Brain pericyte (primary cell): ENCODE measurements around the gene WNT7A.
"Not testable (repeated sequence)": the region's sequence is repeated elsewhere in the genome, so short reads cannot be mapped to it uniquely, and the experiment has no call there.

Experiments used
- DNase-seq: peaks from one replicate; pipeline ENCODE4 v3.0.0-alpha.2; 2012; ENCODE audit warnings: low read depth, low spot score

Gene WNT7A

GRCh38 chr3:13865581-13865980 lies 14.3 kb downstream of the WNT7A start:
- no peak for DNase-seq

DNA sequence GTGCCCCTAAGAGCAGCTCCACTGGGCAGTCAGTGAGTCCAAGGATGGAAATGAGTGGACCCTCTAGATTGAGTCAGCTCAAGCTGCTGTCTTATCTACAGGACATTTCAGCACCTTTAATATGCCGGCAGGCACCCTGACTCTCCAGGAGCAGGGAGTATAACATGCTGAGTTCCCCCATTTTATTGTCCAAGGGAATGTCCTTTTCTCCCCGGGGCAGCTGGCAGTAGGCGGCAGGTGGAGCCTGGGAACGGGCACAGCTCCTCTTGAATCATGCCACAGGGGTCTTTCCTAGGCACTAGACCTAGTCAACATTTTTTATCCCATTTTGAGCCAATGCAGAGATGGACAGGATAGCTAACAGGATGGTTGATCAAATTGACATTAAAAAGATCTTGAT lies 14.8 kb downstream of the WNT7A start:
- no peak for DNase-seq

- DNase-seq: no peak
These were observed 15.8 kb downstream of the WNT7A start for GRCh38 chr3:13863965-13864595.

DNA sequence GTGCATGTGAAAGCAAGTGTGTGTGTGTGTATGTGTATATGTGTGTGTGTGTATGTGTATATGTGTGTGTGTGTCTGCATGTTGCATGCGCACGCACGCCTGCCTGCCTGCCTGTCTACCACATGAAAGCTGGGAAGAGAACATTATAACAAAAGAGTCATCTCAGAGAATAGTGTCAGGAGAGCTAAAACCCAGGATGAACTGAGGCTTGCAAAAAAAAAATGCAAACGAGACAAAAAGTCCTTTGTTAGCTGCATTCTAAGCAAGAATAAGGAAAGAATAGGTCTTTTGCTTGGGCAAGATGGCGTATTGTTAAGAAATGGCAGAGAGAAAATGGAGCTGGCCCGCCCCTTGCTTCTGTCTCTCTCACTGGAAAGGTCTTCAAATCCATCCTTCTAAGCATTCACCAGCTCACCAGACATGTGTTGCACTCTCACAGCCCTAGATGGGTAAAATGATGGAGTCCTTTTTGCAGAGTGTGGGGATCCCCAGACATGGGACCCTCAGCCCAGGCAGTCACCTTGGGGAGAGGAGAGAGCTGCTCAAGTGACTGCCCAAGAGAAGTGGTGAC lies 16.4 kb downstream of the WNT7A start:
- no peak for DNase-seq

DNA sequence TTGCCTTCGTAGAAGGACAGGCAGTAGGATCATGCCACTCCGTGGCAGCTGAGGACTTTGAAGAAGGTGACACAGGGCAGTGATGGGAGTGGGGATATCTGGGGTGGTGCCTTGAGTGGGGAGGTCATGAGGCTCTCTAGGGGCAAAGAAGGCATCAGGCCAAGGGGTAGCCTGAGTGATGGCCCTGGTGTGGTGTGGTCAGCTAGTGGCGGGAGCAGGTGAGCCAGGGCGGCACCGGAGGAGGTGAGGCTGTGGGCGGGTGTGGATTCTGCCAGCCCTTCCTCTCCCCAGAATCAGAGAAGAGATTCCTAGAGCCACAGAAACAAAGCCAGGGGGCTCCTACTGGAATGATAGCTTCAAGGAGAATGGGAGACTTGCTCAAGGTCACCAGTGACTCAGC lies 18.4 kb downstream of the WNT7A start:
- no peak for DNase-seq

- DNase-seq: no peak
These were observed 19.9 kb downstream of the WNT7A start for GRCh38 chr3:13860001-13860400.

DNA sequence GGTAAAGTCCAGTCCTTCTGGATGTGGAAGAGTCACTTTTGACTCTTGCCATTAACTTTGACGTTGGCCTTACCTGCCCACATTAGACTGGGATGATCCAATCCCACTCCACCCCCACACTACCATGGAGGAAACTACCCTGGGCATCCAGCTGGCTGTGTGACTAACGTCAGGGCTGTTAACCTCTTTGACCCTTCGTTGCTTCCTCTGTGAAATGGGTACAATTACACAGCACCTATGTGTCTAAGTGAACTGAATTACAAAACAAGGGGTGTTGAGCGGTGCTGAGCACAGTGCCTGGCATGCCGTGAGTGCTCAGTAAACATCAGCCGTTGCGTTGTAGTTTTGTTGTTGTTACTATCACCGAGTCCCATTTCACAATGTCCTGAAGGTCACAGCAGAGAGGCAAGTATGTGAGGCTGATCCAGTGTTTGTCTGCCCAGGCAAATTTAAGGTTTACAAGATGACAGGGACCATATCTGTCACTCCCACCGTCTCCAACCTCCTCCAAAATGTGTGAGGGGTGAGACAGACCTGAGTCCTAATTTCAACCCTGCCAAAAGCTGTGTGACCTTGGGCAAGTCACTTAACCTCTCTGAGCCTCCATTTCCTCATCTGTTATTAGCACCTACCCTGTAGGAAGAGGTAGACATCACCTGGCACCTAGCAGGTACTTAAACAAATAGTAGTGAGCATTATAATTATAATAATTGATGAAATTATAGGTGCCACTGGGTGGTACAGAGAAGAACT lies 20.9 kb downstream of the WNT7A start:
- DNase-seq: no peak

DNA sequence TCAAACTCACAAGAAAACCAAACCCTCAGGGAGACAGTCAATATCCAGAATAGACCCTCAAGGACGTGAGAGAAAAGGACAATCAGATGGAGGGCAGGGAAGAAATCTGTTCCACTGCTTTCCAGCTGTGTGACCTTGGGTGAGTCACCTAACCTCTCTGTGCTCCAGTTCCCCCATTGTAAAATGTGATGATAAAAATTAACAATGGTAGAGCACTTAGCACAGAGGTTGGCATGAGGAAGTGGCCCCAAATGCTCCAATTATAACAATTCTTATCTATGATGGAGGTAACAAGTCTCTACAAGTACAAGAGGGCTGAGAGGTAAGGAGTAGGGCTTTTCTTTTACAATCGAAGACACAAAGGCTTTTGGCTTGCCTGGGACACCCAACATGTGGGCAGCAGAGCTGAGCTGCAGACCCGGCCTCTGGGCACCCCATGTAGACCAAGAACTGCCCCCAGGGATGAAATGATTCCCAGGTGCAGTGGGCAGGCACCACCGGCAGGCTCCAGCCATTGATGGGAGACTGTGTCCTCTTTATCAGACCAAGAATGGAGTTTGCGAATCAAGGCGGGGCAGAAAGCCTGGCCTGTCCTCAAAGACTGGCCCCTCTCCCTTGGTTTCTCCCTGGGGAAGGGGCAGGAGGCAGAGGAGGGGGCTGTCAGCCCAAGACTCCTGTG lies 22.0 kb downstream of the WNT7A start:
- no peak for DNase-seq

DNA sequence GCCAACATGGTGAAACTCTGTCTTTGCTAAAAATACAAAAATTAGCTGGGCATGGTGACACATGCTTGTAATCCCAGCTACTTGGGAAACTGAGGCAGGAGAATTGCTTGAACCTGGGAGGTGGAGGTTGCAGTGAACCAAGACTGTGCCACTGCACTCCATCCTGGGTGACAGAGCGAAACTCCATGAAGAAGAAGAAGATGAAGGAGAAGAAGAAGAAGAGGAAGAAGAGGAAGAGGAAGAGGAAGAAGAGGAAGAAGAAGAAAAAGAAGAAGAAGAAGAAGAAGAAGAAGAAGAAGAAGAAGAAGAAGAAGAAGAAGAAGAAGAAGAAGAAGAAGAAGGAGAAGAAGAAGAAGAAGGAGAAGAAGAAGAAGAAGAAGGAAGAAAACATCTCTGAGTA lies 23.2 kb downstream of the WNT7A start:
- DNase-seq: not testable (repeated sequence)

- no peak for DNase-seq
These were observed 23.9 kb downstream of the WNT7A start for GRCh38 chr3:13856006-13856405.

- DNase-seq: no peak
These were observed 25.4 kb downstream of the WNT7A start for GRCh38 chr3:13854492-13854891.

GRCh38 chr3:13853978-13854296 lies 25.9 kb downstream of the WNT7A start:
- no peak for DNase-seq

- DNase-seq: no peak
These were observed 26.5 kb downstream of the WNT7A start for GRCh38 chr3:13853256-13853977.

DNA sequence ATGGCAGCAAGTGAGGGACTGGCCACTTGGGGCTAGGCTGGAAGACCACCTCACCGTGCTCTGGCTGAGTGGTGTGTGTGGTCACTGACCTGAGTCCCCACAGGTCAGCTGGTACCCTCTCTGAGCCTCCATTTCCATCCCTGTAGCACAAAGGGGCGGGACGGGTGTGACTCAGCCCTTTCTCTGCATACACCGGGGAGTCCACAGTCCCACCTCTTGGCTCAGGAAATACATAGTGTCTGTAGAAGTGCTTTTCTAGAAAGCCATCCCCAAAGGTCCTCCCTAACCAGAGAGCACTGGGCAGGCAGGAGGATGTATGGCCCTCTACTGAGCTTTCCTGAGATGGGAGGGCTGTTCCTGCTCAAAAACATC lies 27.2 kb downstream of the WNT7A start:
- no peak for DNase-seq

DNA sequence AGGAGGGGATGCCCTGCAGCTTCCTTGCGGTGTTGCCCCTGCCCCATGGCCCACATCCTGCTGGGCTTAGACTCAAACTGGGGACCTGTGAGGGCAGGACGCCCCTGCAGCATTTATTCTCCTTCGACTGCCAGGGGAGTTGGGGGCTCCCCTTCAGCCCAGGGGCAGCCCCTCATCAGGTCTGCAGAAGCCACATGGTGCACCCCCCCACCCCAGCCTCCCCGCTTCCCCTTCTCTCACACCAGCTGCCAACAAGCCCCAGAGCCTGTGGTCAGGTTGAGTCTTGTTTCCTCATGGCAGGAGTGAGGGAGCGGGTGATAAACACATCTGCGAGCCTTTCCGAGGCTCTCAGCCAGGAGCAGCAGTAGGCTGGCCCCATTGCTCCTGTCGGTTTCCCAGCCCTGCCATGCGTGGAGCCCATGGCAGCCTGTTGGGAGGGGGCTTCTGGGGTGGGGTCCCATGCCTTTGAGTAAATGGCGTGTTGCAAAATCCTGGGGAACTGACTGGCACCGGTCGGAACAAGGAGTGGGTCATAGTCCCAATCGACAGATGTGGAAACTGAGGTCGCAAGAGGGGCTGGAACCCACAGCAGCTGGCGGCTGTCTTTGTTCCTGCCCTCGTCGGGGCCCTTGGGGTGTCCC lies 27.8 kb downstream of the WNT7A start:
- DNase-seq: no peak

DNA sequence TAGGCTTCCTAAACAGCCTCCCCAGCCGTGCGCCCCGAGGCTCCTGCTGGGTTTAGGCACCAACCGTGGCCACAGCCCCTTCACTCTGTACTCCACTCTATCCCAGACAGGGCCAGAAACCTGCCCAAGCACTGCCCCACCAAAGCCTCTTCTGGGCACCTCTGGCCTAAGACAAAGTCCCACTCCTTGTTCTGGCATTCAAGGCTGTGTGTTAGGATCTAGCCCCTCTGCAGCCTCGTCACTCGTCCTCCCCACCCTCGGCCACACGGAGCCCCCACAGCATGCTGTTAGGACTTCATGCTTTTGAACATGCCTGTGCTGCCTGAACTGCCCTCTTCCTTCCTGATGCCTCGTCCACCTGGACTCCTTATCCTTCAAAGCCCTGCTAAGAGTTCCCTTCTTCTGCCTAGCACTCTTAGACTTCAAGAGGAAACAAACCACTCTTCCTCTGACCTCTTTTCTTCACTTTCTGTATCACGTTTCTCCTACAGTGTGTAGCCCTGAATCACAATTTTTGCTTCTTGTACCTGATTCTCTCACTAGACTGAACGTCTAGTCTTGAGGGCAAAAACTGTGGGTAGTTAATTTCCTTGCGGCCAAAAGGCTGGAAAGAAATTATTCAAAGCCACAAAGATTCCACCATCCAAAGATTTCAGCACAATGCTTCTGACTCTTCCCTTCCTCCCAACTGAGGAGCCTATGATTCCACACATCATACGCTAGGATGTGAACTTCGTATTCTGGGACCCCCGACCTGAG lies 28.6 kb downstream of the WNT7A start:
- DNase-seq: no peak

DNA sequence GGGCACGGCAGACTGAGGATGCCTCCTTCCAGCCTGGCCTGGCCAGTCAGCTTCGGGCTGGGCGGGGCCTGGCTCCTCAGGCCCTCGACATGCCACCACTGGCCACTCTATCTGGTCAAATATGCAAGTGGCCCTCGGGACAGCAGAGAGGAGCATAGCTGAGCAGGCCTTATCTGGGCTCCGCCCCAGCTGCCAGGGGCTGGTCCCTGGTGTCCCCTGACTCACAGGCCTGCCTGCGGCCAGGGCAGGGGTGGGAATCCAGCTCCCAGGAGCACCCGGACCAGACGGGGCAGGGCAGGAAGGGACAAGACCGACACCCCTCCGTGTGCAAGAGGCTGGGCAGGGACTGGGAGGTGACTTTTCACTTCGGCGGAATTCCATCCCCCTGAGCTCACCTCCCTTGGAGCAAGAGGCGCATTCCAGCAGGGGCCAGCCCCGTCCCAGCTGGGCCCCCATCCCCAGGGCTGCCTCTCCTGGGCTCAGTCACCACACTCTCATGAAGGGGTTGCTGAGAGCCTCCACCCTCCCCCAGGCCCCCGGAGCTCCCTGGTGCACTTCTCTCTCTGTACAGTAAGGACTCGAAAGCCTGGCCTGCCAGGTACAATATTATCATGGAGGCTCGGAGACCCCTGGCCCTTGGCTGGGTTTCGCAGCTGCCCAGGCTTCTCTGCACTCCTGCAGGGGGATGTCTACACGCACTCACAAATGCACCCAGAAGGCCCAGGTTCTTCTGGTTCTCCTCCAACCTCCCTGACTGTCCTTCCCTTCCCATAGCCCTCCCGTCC lies 29.5 kb downstream of the WNT7A start:
- no peak for DNase-seq

GRCh38 chr3:13849018-13849417 lies 30.9 kb downstream of the WNT7A start:
- no peak for DNase-seq

DNA sequence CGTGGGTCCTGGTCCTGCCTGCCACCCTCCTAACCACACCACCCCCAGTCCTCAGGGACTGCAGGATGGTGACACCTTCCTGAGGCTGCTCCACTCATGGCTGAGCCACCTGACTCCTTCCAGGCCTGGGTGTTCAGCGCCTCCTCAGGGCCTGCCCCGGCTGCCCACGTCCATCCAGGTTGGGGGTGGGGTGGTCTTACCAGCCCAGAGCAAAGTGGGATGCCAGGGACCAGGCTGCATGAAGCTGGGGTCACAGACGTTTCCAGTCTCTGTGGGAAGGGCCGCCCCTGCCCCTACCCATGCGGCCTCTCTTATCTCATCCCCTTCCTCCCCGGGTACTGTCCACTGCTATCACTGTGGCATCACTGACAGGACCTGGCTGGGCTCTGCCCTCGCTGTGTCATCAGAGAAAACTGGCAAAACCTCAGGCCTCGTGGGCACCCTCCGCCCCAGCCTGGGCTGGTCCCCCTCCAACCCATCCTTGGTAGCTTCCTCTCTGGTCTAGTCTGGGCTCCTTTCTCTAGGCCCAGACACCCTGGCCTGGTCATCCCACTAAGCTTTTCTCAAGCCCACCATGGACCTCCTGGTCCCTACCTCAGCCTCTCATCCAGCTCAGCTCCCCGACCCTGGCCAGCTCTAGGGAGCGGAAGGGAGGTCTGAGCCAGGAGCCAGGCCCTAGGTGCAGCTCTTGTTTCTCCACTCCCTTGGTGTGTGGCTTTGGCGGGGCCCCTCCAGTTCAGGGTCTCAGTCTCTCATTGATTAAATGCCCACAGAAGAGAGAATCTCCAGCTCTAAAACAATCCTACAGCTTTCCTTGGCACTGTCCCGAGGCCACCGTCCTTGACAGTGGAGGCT lies 32.9 kb downstream of the WNT7A start:
- no peak for DNase-seq
